ENCODE results near the gene ARRB1. TPM values are rescaled to one million over a fixed set of nuclear protein-coding genes. Genes with fewer than 3 reads are reported as not detected.
"Not testable (repeated sequence)": the region's sequence is repeated elsewhere in the genome, so short reads cannot be mapped to it uniquely, and the experiment has no call there.

The ARRB1 gene
- total RNA-seq, 1 experiment from 2014 or later: 116 TPM

- H3K4me3 ChIP-seq (ENCODE audit: low read depth, low read length): no peak overlapping the region
- no peaks in the 10 kb centered on the region for H3K9me3 Mint-ChIP-seq (ENCODE audit: unreplicated experiment)
- ChIA-PET POLR2A (no interaction called here), CTCF (interaction anchor here (1.0 to 1.4 kb wide), 3 partner anchors 19 to 34 kb away, joined by 3 read pairs; no protein-coding TSS in a partner anchor)
- H3K27me3 Mint-ChIP-seq (ENCODE audit: insufficient read depth, unreplicated experiment): no peaks in the 10 kb centered on the region
- H3K4me3 Mint-ChIP-seq (ENCODE audit: unreplicated experiment): no peak overlapping the region
- DNase-seq: no peak
- no TSS peak for BruUV-seq (replicated peaks)
- peaks cover 9% of the 10 kb centered on the region; the same call in 1 of the 2 replicates for H3K36me3 ChIP-seq (ENCODE audit: control insufficient read depth, insufficient read depth, low read length)
- no peaks in the 10 kb centered on the region for H3K27me3 ChIP-seq (replicated peaks; ENCODE audit: control insufficient read depth, insufficient read depth, low read length)
- intact Hi-C loops (cut with micrococcal nuclease; ENCODE audit: unreplicated experiment): no loop called here
- H3K9me3 ChIP-seq: no peaks in the 10 kb centered on the region
- peaks cover 75% of the 10 kb centered on the region for H3K36me3 Mint-ChIP-seq (ENCODE audit: insufficient read depth, unreplicated experiment)
- no peak overlapping the region for H3K27ac Mint-ChIP-seq (ENCODE audit: unreplicated experiment)
- peaks cover 30% of the 10 kb centered on the region for H3K4me1 Mint-ChIP-seq (ENCODE audit: low read depth, unreplicated experiment)
- TF ChIP-seq CTCF (IDR thresholded peaks at IDR 0.05; ENCODE audit: insufficient read depth in 1 of 2, low read depth in 1 of 2, low read length in 1 of 2, severe bottlenecking in 1 of 2, unreplicated experiment in 1 of 2): no peak
- H3K4me1 ChIP-seq: peaks cover 27% of the 10 kb centered on the region
Measured at GRCh38 chr11:75276186-75276585, 75.3 kb downstream of the ARRB1 start.

GRCh38 chr11:75275581-75275980 is 75.9 kb downstream of the ARRB1 start:
- DNase-seq: peak in 1 of 2 experiments; percentile 26
- Mint-ChIP-seq H3K4me1 (ENCODE audit: low read depth, unreplicated experiment) (peaks cover 24% of the 10 kb centered on the region), H3K27ac (ENCODE audit: unreplicated experiment) (no peak overlapping the region), H3K36me3 (ENCODE audit: insufficient read depth, unreplicated experiment) (peaks cover 75% of the 10 kb centered on the region), H3K4me3 (ENCODE audit: unreplicated experiment) (no peak overlapping the region), H3K9me3 (ENCODE audit: unreplicated experiment) (no peaks in the 10 kb centered on the region), H3K27me3 (ENCODE audit: insufficient read depth, unreplicated experiment) (no peaks in the 10 kb centered on the region)
- intact Hi-C loops (cut with micrococcal nuclease; ENCODE audit: unreplicated experiment): no loop called here
- ChIA-PET POLR2A (no interaction called here), CTCF (interaction anchor here (0.6 kb wide), 1 partner anchor 330 kb away, joined by 5 read pairs; no protein-coding TSS in a partner anchor)
- Histone ChIP-seq H3K27me3 (replicated peaks; ENCODE audit: control insufficient read depth, insufficient read depth, low read length) (no peaks in the 10 kb centered on the region), H3K4me3 (ENCODE audit: low read depth, low read length) (no peak overlapping the region), H3K36me3 (ENCODE audit: control insufficient read depth, insufficient read depth, low read length) (peaks cover 9% of the 10 kb centered on the region; the same call in 1 of the 2 replicates), H3K9me3 (no peaks in the 10 kb centered on the region), H3K4me1 (peaks cover 21% of the 10 kb centered on the region)
- no TSS peak for BruUV-seq (replicated peaks)
- TF ChIP-seq CTCF (IDR thresholded peaks at IDR 0.05; ENCODE audit: insufficient read depth in 1 of 2, low read depth in 1 of 2, low read length in 1 of 2, severe bottlenecking in 1 of 2, unreplicated experiment in 1 of 2): no peak

GRCh38 chr11:75274716-75275115 is 76.7 kb downstream of the ARRB1 start:
- BruUV-seq (replicated peaks); H3K9me3 ChIP-seq; intact Hi-C loops (cut with micrococcal nuclease; ENCODE audit: unreplicated experiment); H3K4me3 ChIP-seq (ENCODE audit: low read depth, low read length); H3K9me3 Mint-ChIP-seq (ENCODE audit: unreplicated experiment); H3K27ac Mint-ChIP-seq (ENCODE audit: unreplicated experiment); H3K4me3 Mint-ChIP-seq (ENCODE audit: unreplicated experiment); H3K27me3 ChIP-seq (replicated peaks; ENCODE audit: control insufficient read depth, insufficient read depth, low read length); POLR2A ChIA-PET; H3K27me3 Mint-ChIP-seq (ENCODE audit: insufficient read depth, unreplicated experiment): not testable (repeated sequence)
- Histone ChIP-seq H3K36me3 (ENCODE audit: control insufficient read depth, insufficient read depth, low read length) (peaks cover 10% of the 10 kb centered on the region; the same call in 1 of the 2 replicates), H3K4me1 (peaks cover 13% of the 10 kb centered on the region)
- peak in 1 of 2 experiments; percentile 21 for DNase-seq
- Mint-ChIP-seq H3K36me3 (ENCODE audit: insufficient read depth, unreplicated experiment) (peaks cover 67% of the 10 kb centered on the region), H3K4me1 (ENCODE audit: low read depth, unreplicated experiment) (peaks cover 15% of the 10 kb centered on the region)
- CTCF ChIA-PET: interaction anchor here (0.6 kb wide), 1 partner anchor 196 kb away, joined by 3 read pairs; no protein-coding TSS in a partner anchor

Measured in Caco-2 (cell line).